Astrocyte of the cerebellum (primary cell): Measurements from ENCODE around the gene KLHL21.
A peak's percentile ranks its signal among the peaks of the same experiment; 100 is the strongest.

Experiments
- DNase-seq: peaks from one replicate; pipeline ENCODE4 v3.0.0-alpha.2; 2011; ENCODE audit warnings: low read depth
- H3K4me3 ChIP-seq: 2 replicates; pipeline ENCODE4 v1.5.1; 2011; ENCODE audit warnings: mild to moderate bottlenecking, low read depth, low read length, moderate library complexity
- in situ Hi-C: cut with HindIII; loops from 2 replicates; pipeline ENCODE4 v1.10.0; 2017; ENCODE audit warnings: low sequenced_read_pairs
- TF ChIP-seq, protein P1 (sequence below): IDR thresholded peaks from 2 replicates; pipeline ENCODE4 v1.5.1; 2012; ENCODE audit warnings: low read length, low read depth, moderate library complexity, mild to moderate bottlenecking; ENCODE audit errors: missing control alignments

Gene KLHL21

GRCh38 chr1:6599141-6599975 lies 3.3 kb downstream of the KLHL21 start:
- no peak for DNase-seq
- peak overlapping the region; percentile 89 for H3K4me3 ChIP-seq
- in situ Hi-C loops: no loop called here
- TF ChIP-seq, protein P1, sequence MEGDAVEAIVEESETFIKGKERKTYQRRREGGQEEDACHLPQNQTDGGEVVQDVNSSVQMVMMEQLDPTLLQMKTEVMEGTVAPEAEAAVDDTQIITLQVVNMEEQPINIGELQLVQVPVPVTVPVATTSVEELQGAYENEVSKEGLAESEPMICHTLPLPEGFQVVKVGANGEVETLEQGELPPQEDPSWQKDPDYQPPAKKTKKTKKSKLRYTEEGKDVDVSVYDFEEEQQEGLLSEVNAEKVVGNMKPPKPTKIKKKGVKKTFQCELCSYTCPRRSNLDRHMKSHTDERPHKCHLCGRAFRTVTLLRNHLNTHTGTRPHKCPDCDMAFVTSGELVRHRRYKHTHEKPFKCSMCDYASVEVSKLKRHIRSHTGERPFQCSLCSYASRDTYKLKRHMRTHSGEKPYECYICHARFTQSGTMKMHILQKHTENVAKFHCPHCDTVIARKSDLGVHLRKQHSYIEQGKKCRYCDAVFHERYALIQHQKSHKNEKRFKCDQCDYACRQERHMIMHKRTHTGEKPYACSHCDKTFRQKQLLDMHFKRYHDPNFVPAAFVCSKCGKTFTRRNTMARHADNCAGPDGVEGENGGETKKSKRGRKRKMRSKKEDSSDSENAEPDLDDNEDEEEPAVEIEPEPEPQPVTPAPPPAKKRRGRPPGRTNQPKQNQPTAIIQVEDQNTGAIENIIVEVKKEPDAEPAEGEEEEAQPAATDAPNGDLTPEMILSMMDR: no peak

DNA sequence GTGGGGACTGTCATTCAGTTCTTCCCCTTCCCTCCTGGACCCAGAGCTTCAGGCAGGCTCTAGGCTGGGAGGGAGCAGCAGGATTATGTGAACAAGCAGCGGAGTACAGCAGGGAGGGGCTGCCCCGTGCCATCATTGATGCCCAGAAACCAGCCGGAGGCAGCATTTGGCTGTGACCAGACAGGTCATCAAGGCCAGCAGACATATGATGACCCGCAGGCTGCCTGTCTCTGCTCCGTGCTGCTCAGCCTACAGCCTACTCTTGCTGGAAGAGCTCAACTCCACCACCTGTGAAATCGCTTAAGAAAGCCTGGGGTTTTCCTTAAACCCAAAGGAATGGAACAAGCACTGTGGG lies 4.9 kb downstream of the KLHL21 start:
- H3K4me3 ChIP-seq: no peak overlapping the region
- no peak for DNase-seq
- in situ Hi-C loops: no loop called here
- TF ChIP-seq, protein P1: no peak

DNA sequence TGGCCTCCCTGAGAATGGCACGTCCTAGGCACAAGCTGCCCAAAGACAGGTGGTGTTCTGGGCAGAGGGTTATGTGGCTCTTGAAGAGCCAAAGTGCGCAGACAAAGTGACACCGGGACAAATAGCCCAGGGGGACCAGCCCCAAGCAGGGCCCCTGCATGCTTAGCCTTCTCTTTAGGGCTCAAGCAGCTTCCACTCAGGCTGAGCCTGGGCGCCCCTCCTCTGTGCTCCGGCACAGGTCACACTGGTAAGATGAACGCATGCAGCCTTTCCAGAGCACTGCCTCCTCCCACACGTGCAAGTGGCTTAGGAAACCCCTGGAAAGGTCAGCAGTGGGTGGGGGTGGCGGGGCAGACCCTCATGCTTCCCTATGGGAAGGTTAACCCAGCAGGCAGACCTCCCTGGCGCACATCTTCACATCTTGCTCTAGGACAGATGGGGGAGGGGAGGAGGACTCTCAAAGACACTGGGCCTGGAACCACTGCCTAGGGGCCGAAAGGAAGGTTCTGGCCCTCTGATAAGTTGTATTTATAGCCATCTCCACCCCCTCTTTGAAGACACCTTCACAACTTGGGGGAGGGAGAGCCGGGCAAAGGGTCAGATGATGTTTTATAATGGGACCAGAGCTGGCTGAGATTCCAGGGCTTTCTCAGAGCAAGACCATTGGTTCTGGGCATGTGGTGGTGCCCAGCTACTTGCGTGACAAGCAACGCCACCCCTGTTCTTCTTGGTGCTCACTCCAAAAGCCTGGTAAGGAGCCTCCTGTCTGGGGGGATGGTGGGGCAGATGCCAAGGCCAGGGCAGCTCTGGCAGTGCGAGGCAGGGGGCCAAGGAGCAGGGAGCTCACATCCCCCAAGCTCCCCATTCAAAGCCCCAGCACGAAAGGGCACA lies 5.5 kb downstream of the KLHL21 start:
- DNase-seq: no peak
- TF ChIP-seq, protein P1: no peak
- no peak overlapping the region for H3K4me3 ChIP-seq
- in situ Hi-C loops: no loop called here

GRCh38 chr1:6596351-6596750 lies 6.3 kb downstream of the KLHL21 start:
- TF ChIP-seq, protein P1: no peak
- DNase-seq: no peak
- H3K4me3 ChIP-seq: no peak overlapping the region
- in situ Hi-C loops: no loop called here

DNA sequence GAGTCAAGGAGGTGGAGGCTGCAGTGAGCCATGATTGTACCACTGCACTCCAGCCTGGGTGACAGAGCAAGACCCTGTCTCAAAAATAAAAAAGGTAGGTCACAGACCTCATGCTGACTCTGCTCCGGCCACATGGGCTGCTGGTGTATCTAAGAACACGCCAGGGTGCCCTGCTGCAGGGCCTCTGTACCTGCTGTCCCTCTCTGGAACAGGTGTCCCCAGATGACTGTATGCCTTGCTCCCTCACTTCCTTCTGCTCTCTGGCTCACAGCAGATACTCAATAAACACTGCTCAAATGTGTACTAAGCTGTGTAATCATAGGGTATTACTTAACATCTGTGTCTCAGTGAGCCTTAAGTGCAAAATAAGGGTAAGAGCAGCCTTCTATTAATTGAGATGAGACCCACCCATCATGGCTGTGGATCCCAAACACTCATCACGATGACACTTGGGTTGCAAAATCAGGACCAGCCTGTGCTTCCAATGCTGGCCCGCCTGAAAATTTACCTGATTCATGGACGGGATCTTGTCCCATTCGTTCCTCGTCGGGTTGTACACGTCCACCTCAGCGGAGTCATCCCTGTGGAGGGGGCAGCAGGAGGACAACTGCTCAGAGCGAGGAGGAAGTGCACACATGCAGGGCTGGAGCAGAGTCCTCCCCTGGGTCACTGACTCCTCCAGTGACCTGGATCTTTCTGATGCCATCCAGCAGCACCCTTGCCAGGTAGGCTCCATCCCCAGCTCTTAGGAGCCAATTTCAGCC lies 7.5 kb downstream of the KLHL21 start:
- TF ChIP-seq, protein P1: no peak
- no peak for DNase-seq
- in situ Hi-C loops: no loop called here

DNA sequence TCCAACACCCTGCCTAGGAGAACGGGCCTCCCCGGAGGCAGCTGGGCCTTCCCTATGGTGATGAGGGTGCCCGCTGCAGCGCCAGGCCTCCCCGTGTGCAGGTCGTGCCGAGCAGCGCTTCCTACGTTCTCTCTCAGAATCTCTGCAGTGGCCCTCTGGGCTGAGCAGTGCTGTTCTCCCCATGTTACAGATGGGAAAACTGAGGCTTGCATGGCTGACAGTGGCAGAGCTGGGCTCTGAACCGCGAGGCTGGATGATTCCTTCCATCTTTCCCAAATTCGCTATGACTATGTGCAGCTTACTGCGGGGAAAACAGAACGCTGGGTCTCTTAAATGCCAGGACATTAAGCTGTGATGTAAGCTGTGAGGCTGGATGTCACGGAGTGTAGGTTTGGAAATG lies 8.9 kb downstream of the KLHL21 start:
- in situ Hi-C loops: no loop called here
- TF ChIP-seq, protein P1: no peak
- no peak overlapping the region for H3K4me3 ChIP-seq
- no peak for DNase-seq

More for the DNA sequence above, 7.5 kb downstream of the KLHL21 start:
- no peak overlapping the region for H3K4me3 ChIP-seq
